K562 (cell line): ENCODE data around the gene CPED1. TPM values are rescaled to one million over a fixed set of nuclear protein-coding genes. Genes with fewer than 3 reads are reported as not detected.

ENCODE experiments used
- ARHGAP35 ChIP-seq: fragments of 450-650 bp; IDR thresholded peaks from 2 replicates; pipeline ENCODE4 v1.6.1; 2018; ENCODE audit not compliant: partially characterized antibody
- ARID4B ChIP-seq: sonication (generic); formaldehyde crosslinking; IDR thresholded peaks from 2 replicates; pipeline ENCODE4 v1.8.0; 2022; ENCODE audit warnings: mild to moderate bottlenecking, missing genetic modification reagents
- GMEB1 ChIP-seq: fragments of 250-450 bp; sonication (Bioruptor Pico); IDR thresholded peaks from 2 replicates; pipeline ENCODE4 v1.4.0; 2020; ENCODE audit warnings: mild to moderate bottlenecking
- NBN ChIP-seq: fragments of 450-650 bp; IDR thresholded peaks from 2 replicates; pipeline ENCODE4 v1.6.1; 2016; ENCODE audit warnings: low read depth, mild to moderate bottlenecking
- PHTF2 ChIP-seq: fragments of 250-450 bp; sonication (Bioruptor Pico); IDR thresholded peaks from 2 replicates; pipeline ENCODE4 v1.5.0; 2021; ENCODE audit warnings: mild to moderate bottlenecking
- PRPF4 ChIP-seq: fragments of 200-400 bp; formaldehyde crosslinking; IDR thresholded peaks from one replicate; pipeline ENCODE4 v1.6.1; 2017; ENCODE audit warnings: low read length, low read depth, mild to moderate bottlenecking; ENCODE audit not compliant: insufficient read depth, poor library complexity, severe bottlenecking
- USF1 ChIP-seq: sonication (generic); formaldehyde crosslinking; IDR thresholded peaks from 2 replicates; pipeline ENCODE4 v1.9.0; 2022; ENCODE audit warnings: mild to moderate bottlenecking, missing genetic modification reagents
- ZBTB2 ChIP-seq: fragments of 450-650 bp; IDR thresholded peaks from 2 replicates; pipeline ENCODE4 v1.6.1; 2016; ENCODE audit warnings: antibody characterized with exemption
- polyA plus RNA-seq, 8 experiments: library from polyadenylated mRNA; depleted of rRNA in 4 of 8; stranded (reverse) in 5 of 8; unstranded in 3 of 8; fragments of >200 nt; fragmentation: Nextera tagmentation in 2 of 8; fragmentation: Illumina TruSeq in 1 of 8; extraction: Ambion mirVana in 2 of 8; extraction: Trizol in 1 of 8; gene quantifications; 2 replicates each; pipeline versions ENCODE4 v1.2.1 to v1.2.3, GENCODE V29; 2011 to 2014; ENCODE audit warnings: inconsistent platforms in 1 of 8, missing spikeins in 1 of 8
- total RNA-seq, 7 experiments: library from RNA; depleted of rRNA in 6 of 7; stranded (reverse); fragments of >200 nt in 6 of 7; fragmentation: Illumina TruSeq in 2 of 7; extraction: Trizol in 2 of 7; gene quantifications; 2 replicates each; pipeline versions ENCODE4 v1.2.1 to v1.2.3, GENCODE V29; 2011 to 2021; ENCODE audit warnings: low replicate concordance in 1 of 7
- TF ChIP-seq, protein P1 (sequence below), 2 experiments: fragments of 450-650 bp; formaldehyde crosslinking in 1 of 2; IDR thresholded peaks; 2 replicates each; pipeline versions ENCODE4 v1.4.0 to v1.6.1; 2014 to 2020; ENCODE audit warnings: mild to moderate bottlenecking in 2 of 2, borderline replicate concordance in 1 of 2, low read depth in 1 of 2

The CPED1 gene
- total and polyA plus RNA-seq, 9 of the 15 experiments (the other 6 are each of a cell fraction or from before 2014, with no cell fraction given): 195 to 393 (median 290) TPM

DNA sequence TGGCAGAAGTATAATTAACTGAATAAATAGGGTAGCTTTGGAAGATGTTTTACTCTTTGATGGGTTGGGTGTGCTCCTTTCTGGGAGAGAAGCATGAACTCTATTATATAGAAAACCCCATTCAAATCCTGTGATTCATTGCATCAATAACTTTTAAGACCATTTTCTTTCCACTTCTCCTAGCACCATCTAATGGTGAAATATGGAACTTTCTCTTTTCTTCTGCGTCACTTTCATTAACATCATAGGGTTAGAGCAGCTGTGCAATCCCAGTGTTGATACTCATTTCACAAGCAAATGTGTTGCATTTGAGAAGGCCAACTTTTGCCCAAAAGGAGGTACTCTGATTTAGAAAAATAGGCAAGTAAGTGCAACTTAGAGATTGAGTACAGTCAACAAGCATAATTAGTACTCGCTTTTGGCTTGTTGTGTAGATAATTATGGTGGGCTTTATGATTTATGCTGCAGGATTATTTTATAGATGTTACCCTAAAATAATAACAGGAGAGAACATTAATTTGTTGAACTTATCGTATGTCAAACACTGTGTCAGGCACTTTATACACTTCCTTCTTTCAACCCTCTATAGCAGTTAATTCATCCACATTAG is 92.9 kb downstream of the CPED1 start (continued):
- TF ChIP-seq, protein P1, sequence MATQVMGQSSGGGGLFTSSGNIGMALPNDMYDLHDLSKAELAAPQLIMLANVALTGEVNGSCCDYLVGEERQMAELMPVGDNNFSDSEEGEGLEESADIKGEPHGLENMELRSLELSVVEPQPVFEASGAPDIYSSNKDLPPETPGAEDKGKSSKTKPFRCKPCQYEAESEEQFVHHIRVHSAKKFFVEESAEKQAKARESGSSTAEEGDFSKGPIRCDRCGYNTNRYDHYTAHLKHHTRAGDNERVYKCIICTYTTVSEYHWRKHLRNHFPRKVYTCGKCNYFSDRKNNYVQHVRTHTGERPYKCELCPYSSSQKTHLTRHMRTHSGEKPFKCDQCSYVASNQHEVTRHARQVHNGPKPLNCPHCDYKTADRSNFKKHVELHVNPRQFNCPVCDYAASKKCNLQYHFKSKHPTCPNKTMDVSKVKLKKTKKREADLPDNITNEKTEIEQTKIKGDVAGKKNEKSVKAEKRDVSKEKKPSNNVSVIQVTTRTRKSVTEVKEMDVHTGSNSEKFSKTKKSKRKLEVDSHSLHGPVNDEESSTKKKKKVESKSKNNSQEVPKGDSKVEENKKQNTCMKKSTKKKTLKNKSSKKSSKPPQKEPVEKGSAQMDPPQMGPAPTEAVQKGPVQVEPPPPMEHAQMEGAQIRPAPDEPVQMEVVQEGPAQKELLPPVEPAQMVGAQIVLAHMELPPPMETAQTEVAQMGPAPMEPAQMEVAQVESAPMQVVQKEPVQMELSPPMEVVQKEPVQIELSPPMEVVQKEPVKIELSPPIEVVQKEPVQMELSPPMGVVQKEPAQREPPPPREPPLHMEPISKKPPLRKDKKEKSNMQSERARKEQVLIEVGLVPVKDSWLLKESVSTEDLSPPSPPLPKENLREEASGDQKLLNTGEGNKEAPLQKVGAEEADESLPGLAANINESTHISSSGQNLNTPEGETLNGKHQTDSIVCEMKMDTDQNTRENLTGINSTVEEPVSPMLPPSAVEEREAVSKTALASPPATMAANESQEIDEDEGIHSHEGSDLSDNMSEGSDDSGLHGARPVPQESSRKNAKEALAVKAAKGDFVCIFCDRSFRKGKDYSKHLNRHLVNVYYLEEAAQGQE (IDR thresholded peaks at IDR 0.05; ENCODE audit: borderline replicate concordance): peak; percentile 76
- TF ChIP-seq, protein P1 (CRISPR knock-in tag; IDR thresholded peaks at IDR 0.05; ENCODE audit: low read depth): no peak; the same call in 1 of the 2 replicates
- TF ChIP-seq PHTF2 (no peak; the same call in 1 of the 2 replicates), NBN (peak; percentile 76; the same call in 1 of the 2 replicates), ARID4B (CRISPR knock-in tag) (no peak), ZBTB2 (no peak), GMEB1 (no peak), ARHGAP35 (no peak), PRPF4 (no peak), USF1 (no peak)
